Skin epidermis (tissue), 12 donors: ENCODE data around the gene ZBED4.

Source experiments
- H3K27ac ChIP-seq, 21 experiments: fragments of 200-600 bp; sonication (generic) in 11 of 21; one replicate each; pipeline ENCODE4 v1.5.0; 2020; ENCODE audit warnings: mild to moderate bottlenecking in 3 of 21, inconsistent platforms in 2 of 21, moderate library complexity in 2 of 21
- H3K4me3 ChIP-seq, 7 experiments: fragments of 200-600 bp; sonication (generic) in 2 of 7; one replicate each; pipeline ENCODE4 v1.5.0; 2020; ENCODE audit warnings: inconsistent platforms in 2 of 7, mild to moderate bottlenecking in 2 of 7, moderate library complexity in 1 of 7

ZBED4 gene

DNA sequence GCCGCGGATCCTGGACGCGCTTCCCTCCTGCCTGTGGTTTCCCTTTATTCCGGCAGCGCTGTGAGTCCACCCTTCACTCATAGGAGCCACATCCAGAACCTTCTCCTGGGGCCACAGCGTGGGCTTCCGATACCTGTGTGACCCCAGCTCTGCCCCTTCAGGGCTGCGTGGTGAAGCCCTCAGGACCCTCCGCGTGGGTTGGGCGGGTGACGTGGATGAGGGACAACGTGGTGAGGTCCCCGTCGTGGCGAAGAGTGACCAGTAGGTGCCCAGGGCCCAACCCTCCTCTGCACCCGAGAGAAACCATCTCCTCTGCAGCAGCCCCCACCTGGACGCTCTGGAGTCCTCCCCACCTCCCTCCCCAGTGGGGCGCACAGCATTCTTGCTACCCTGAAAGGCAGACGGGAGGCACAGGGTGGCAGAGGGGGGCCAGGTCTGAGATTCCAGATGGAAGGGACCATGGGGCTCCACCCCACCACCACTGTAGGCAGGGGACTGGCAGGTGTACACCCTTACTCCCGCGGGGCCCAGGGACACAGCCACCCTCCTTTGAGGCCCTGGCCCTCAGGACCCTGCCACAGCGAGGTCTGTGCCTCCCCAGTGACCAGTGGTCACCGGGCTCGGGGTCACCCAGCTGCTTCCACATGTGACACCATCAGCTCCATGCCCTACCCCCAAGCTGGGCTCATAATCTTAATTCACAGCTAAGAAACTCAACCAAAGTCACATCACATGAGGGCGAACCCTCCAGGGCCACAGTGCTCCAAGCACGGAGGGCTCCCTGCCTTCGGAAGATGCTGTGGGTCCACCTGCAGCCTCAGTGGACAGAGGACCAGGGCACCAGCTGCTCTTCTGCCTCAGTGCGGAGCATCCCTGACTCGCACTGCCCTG, 3.4 kb upstream of the ZBED4 start:
- Histone ChIP-seq H3K27ac (no peak overlapping the region), H3K4me3 (peak overlapping the region in 3 of 7 experiments; percentile 20 to 47 (median 32))

DNA sequence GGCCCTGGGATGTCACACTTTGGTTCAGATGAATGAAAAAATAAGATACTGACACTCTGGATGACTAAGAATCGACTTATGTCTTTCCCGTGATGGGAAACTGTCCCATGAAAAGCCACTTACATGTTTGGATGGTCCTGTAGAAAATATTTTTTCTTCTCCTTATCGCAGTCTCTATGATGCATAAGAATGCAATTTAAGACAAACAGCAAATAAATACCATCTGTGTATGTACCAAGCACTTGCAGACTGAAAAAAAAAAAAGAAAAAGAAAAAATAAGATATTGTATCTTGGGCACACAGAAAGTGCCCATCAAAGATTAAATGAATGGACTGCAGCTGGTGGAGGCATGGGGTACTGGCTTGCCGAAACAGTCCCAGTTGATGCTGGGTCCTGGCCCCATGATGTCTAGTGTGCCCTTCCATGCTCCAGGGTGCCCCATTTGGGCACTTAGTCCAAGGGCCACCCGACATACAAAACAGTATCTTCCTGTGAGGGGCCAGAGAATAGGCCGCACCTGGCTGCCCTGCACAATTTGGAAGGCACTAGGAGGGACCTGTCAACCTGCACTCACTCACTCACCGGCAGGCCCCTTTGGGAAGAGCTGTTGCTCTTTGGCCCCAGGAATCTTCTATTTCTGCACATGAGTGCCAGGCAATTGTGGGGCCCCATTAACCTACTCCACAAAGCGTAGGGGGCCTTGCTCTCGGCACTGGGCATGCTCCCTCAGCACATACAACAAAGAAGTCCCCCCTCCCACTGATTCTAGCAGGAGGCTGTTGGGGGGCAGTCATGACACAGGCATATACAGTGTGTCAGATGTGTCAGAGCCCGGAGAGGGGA, 2.5 kb upstream of the ZBED4 start:
- H3K27ac ChIP-seq = no peak overlapping the region

DNA sequence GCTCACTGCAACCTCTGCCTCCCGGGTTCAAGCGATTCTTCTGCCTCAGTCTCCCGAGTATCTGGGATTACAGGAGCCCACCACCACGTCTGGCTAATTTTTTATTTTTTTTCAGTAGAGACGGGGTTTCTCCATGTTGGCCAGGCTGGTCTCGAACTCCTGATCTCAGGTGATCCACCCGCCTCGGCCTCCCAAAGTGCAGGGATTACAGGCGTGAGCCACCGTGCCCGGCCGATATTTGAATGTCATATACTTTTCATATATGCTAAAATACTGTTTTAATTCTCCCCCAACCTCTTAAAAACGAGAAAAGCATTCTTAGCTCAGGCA, 1.1 kb upstream of the ZBED4 start:
- peak overlapping the region in 19 of 21 experiments; percentile 88 to 98 (median 96) for H3K27ac ChIP-seq

More for the DNA sequence above, 2.5 kb upstream of the ZBED4 start:
- no peak overlapping the region for H3K4me3 ChIP-seq

DNA sequence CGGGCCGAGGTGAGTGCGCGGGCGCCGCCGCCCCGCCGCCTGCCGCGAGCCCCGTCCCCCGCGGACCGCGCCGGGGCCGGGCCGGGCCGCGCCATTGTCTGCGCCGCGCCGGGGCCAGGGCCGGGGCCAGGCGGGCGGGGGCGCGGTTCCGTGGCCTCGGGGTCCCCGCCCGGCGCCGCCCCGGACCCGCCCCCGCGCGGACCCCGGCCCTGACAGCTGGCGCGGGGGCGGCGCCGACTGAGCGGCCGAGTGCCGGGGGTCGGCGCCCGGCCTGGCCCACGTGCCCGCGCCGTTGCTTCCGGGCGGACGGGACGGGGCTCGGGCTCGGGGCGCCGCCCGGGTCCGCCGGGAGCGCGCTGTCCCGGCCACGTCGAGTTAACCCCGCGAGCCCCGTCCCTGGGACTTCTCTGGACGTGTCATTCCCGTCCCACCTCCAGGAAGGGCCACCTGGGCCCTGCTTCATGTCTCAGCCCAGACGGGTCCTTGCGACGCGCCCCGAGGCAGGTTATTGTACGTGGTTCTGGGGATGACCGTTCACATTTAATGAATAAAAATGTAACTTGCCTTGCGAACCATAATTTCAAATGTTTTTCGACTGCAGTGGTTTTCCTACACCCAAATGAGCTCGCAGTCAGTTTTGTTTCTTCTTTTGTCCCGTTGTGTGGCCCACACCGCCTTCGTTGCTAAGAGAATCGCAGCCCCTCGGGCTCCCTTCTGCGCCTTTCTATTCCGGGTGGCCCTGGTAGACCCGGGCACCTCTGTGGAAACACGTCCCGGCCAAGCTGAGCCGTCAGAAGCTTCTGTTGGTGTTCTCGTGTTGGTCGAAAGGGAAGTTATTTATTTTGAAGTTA, 562 bp downstream of the ZBED4 start:
- Histone ChIP-seq H3K4me3 (peak overlapping the region; percentile 37 to 68 (median 60)), H3K27ac (peak overlapping the region in 18 of 21 experiments; percentile 1 to 90 (median 78))

More for the DNA sequence above, 1.1 kb upstream of the ZBED4 start:
- peak overlapping the region; percentile 51 to 90 (median 65) for H3K4me3 ChIP-seq

DNA sequence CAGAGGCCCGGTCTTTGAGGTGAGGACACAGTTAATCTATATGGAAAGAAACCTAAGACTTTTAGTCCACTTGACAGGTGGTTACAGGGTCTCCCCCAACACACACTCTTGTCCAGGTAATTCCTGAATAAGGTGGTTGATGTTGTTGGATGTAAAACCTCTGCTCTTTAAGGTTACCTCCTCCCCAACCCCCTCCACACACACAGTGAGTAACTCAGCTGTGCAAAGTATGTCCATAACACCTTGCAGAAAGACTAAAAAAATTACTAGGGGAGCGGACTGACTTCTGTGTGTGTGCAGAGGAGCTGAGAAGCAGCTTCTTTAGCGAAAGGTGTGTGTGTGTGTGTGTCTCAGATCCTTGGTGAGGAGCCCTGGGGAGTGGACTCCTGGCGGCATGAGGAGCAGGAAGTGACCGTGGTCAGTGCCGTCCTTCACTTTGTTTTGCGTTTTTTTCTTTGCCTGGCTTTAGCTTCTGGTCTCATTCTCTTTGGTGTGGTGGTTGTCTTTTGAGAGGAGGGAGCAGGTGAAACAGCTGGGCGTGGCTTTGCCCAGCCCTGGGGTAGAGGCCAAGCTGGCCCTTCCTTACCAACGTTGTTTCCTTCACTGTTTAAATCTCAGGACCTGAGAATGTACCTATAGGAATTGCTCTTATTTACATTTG, 1.7 kb downstream of the ZBED4 start:
- peak overlapping the region in 9 of 21 experiments; percentile 5 to 90 (median 82) for H3K27ac ChIP-seq
- peak overlapping the region in 4 of 7 experiments; percentile 57 to 67 (median 62) for H3K4me3 ChIP-seq

DNA sequence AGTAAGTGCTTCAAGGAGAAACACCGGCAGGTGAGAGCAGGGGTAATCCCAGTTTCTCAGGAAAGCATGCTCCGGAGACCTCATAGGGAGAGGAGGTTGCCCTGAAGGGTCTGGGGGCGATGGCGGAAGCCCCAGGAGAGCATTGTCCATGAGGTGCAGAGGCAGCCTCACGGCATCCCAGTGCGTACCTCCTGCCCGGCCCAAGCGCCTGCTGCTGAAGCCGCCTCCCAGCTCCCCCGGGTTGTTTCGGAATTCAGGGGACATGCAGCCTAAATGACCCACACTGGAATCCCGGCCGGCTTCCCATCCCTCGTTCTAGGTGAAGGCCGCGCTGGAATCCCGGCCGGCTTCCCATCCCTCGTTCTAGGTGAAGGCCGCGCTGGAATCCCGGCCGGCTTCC, 2.7 kb downstream of the ZBED4 start:
- no peak overlapping the region for H3K4me3 ChIP-seq

DNA sequence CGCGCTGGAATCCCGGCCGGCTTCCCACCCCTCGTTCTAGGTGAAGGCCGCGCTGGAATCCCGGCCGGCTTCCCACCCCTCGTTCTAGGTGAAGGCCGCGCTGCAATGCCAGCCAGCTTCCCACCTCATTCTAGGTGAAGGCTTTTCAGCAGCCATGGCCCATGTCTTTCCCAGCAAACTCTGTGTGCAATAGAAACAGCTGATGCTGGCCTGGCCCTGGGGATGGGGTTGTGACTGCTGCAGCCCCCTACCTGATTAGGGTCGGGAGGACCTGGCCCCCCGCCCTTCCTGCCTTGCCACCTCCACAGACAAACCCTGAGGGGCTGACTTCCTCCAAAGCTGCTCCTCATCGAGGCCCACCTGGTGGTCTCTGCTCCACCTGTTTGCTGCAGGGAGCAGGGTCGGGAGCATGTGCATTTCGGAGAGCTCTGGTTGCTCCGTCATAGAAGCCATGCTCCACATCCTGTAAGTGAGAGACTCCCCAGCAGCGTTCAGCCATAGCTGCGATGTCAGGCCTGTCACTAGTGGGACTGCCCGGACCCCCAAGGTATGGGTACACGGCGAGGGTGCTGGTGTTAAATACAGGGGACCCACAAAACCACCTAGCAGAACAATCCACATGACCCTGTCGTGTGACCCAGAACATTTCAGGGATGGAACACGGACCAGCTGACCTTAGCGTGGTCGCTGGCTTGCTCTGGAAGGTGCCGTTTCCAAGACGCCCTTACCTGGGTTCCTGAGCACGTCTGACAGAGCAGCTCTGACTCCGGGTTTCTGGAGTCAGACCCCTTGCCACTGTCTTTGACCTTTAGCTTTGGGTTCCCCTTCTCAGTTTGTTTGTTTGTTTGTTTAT, 3.3 kb downstream of the ZBED4 start:
- Histone ChIP-seq H3K4me3 (no peak overlapping the region), H3K27ac (no peak overlapping the region)

More for the DNA sequence above, 2.7 kb downstream of the ZBED4 start:
- peak overlapping the region in 1 of 21 experiments; percentile 44 for H3K27ac ChIP-seq

DNA sequence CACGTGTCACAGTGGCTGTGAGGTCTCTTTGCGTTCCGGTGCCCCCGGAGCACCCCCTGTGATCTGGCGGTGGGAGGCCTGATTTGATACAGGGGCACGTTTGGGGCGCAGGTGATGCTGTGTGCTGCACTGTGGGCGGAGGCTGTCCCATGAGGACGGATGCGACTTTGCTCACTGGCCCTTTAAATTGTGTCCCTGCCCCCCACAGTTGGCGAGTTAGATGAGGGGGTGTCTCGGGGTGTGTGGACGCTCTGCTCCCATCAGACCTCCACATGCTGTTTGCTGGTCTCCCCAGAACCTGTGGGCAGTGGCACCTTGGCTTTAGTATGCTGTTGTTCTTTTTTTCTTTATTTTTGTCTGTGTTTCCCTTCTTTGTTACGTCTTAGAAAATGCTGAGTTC, 5.2 kb downstream of the ZBED4 start:
- Histone ChIP-seq H3K27ac (no peak overlapping the region), H3K4me3 (no peak overlapping the region)

DNA sequence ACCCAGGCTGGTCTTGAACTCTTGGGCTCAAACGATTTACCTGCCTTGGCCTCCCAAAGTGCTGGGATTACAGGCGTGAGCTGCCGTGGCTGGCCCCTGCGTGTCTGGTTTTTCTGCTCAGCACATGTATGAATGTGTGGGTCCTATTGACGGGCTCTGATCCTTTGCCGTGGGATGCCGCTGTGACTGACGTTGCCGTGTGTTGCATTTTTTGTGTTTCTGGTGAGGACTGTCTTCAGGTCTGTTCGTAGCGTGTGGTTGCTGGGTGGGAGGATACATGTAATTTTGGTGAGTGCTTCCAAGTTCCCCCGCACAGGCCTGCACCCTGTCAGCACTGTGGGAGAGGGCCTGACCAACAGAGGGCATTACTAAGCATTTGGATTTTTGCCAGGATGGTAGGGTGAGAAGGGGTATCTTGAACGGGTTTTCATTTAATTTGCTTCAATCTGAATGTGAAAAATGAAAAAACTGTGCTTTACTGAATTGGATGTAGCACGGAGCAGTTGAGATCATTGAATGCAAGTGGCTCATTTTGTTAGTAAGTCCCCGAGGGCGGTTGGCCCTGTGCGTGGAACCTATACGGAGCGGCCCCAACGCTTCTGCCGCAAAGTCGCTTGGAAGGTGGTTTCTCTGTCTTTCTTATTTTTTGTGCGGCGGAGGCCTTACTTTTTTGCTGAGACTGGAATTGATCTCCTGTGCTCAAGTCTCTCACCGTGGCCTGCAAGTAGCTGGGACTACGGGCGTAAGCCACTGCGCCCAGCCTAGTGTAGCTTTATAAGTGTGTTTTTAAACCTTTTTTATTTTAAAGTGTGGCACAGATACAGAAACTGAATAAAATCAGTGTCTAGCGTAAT, 8.2 kb downstream of the ZBED4 start:
- Histone ChIP-seq H3K4me3 (no peak overlapping the region), H3K27ac (no peak overlapping the region)

DNA sequence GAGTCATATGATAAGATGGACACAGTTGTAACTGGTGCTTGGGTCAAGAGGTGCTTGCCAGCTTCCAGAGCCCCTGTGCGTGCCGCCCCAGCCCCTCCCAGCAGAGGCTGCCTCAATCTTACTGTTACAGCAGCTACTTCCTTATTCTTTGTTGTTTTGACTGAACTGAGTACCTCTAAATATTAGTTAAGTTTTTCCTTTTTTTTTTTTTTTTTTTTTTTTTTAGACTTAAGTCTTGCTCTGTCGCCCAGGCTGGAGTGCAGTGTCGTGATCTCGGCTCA, 8.8 kb downstream of the ZBED4 start:
- no peak overlapping the region for H3K27ac ChIP-seq

DNA sequence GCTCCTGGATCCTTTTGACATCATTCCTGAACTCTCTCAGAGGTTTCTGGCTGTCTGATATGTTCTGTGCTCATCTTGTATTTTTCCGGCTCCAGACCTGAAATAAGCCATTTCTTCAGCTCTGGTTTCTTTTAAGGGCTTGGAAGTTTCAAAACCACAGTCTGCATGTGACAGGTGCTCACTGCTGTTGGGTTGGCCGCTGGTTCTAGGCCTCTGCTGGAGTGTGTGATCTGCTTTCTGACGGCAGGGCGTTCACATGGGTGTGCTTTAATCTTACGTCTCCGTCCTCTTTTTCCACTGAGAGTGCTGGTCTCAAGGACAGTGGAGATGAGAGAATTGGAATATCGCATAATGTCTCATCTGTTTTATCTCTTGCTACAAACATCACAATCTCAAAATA, 10.3 kb downstream of the ZBED4 start:
- H3K4me3 ChIP-seq = no peak overlapping the region
- H3K27ac ChIP-seq = no peak overlapping the region

More for the DNA sequence above, 8.8 kb downstream of the ZBED4 start:
- no peak overlapping the region for H3K4me3 ChIP-seq

DNA sequence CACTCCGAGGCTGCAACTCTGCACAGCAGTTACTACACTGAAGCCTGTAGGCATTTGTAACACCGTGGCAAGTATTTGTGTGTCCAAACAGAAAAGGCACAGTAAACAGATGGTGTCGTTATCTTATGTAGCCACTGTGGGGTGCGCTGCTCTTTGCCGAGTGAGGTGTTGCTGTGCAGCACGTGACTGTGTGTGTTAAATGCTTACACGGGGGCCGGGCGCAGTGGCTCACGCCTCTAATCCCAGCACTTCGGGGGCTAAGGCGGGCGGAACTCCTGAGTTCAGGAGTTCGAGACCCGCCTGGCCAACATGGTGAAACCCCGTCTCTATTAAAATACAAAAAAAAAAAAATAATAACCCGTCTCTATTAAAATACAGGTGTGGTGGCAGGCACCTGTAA, 11.5 kb downstream of the ZBED4 start:
- H3K27ac ChIP-seq = no peak overlapping the region
- no peak overlapping the region for H3K4me3 ChIP-seq

DNA sequence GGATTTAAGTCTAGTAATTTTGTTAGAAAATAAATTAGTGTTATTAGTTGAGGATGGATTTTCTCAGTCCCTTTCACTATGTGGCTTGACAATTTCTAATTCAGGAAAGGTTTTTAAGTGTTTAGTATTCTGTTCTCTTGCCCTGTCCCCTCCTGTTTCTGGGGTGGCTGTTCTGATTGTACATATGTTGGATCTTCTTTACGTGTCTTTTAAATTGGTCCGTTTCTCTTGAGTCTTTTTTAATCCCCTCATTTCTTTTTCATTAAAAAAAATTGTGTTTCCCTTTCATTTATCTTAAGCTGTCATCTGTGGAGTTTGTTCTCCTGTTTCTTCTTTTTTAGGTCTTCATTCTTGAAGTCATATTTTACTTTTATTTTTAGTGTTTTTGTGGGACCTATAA, 12.5 kb downstream of the ZBED4 start:
- H3K27ac ChIP-seq = no peak overlapping the region
- no peak overlapping the region for H3K4me3 ChIP-seq

DNA sequence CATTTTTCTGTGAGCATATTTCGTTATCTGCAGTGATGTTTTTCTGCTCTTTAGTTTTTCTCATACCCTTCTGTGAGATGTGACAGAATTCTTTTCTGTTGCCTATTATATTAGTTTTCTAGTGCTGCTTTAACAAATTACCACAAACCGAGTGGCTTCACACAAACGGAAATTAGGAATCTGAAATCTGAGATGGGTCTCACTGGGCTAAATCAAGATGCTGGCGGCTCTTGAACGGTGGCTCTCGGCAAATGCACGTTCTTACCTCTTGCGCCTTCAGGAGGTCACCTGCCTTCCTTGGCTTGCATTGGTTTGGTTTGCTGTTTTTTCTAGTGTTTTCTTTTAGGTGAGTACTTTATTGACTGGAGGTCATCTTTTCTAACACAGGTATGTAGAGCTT, 13.0 kb downstream of the ZBED4 start:
- Histone ChIP-seq H3K27ac (no peak overlapping the region), H3K4me3 (no peak overlapping the region)

DNA sequence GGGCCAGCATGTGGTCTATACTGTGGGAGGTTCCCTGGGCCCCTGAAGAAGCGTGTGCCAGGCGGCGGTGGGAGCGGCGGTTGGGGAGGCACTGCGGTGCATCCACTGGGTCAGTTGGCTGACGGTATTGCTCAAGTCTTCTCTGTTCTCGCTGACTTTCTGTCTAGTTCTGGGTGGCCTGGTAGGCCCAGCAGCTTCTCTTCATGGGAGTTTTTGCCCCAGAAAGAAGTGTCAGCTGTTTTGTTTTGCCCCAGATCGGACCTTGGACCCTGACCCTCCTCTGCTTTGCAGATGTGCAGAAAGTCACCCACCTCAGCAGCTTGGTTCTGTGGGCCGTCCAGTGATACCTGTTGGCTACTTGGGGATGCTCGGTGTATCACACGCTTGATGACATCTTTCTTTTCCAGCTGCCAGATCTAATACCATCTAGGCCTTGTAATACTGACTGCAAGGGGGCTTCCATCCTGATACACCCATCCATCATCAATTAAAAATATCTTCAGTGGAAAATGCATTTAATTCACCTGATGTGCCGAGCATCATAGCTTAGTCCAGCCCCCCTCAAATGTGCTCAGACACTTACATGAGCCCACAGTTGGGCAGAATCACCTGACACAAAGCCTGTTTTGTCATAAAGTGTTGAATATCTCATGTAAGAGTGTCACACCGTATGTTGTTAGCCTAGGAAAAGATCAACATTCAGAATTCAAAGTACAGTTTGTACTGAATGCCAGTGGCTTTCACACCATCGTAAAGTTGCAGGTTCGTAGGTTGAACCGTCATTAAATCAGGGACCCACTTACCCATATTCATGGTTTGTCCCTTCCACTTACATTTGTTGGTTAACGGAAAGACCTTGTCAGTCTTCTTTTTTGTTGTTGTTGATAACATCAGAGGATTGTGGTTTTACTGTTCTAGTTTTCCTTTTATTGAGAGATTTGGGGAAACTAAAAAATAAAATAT, 13.9 kb downstream of the ZBED4 start:
- no peak overlapping the region for H3K4me3 ChIP-seq
- H3K27ac ChIP-seq = peak overlapping the region in 3 of 21 experiments; percentile 7 to 59 (median 32)

DNA sequence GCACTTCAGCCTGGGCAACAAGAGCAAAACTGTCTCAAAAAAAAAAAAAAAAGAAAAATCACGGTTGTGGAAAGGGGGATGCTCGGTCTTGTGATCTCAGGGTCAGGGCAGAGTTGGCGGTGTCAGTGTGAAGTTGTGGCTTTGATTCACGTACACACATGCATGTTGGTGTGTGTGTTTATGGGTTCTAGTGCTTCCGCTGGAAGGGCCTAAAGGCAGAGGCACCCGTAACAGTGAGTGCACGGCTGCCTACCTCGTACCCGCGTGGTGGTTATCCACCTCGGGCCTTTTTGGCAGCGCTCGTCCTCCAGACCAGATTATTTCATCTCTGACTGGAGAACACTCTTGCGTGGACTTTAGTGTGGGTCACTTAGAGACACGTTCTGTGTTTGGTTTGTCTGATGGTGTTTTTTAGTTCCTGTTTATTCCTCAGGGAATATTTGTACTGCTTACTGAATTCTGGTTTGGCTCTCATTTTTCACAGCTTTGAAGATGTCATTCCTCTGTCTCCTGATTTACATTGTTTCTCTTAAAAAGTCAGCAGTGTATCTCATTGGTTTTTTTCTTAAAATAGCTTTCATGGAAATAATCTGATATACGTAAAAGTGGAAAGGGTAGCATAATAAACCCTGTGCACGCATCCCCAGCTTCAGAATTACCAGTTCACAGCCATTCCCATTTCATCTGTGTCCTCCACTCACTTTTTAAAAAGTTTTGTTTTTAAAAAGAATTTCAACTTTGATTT, 15.6 kb downstream of the ZBED4 start:
- H3K4me3 ChIP-seq = no peak overlapping the region
- no peak overlapping the region for H3K27ac ChIP-seq
